Heart right ventricle (tissue), 16 donors: Measurements from ENCODE around the gene IRF2BP2. TPM values are rescaled to one million over a fixed set of nuclear protein-coding genes. Genes with fewer than 3 reads are reported as not detected.

Experiments
- ATAC-seq, 8 donors: fragments of 200-7000 bp; cut with Tn5 transposase; one replicate each; pipeline ENCODE4 v1.9.1; 2020; ENCODE audit warnings: mild to moderate bottlenecking in 8 of 8, moderate library complexity in 8 of 8, moderate number of reproducible peaks in 1 of 8
- DNase-seq, 2 donors: peaks; one replicate each; pipeline ENCODE4 v3.0.0-alpha.2; 2020
- H3K27ac ChIP-seq, 10 donors: fragments of 200-600 bp; sonication (generic) in 2 of 10; one replicate each; pipeline versions ENCODE4 v1.5.0 to v1.8.0; 2020 to 2022; ENCODE audit warnings: mild to moderate bottlenecking in 3 of 10
- H3K27me3 ChIP-seq, 7 donors: fragments of 200-600 bp; one replicate each; pipeline ENCODE4 v1.8.0; 2021 to 2022; ENCODE audit warnings: mild to moderate bottlenecking in 2 of 7
- H3K36me3 ChIP-seq, 9 donors: fragments of 200-600 bp; sonication (generic) in 1 of 9; one replicate each; pipeline versions ENCODE4 v1.5.0 to v1.8.0; 2020 to 2022; ENCODE audit warnings: mild to moderate bottlenecking in 2 of 9
- H3K4me1 ChIP-seq, 9 donors: fragments of 200-600 bp; sonication (generic) in 1 of 9; one replicate each; pipeline versions ENCODE4 v1.5.0 to v1.8.0; 2020 to 2022; ENCODE audit warnings: mild to moderate bottlenecking in 4 of 9
- H3K4me3 ChIP-seq, 10 donors: fragments of 200-600 bp; sonication (generic) in 2 of 10; one replicate each; pipeline versions ENCODE4 v1.5.0 to v1.8.0; 2020 to 2022; ENCODE audit warnings: mild to moderate bottlenecking in 7 of 10, moderate library complexity in 2 of 10
- H3K9me3 ChIP-seq, 11 donors: fragments of 200-600 bp in 10 of 11; sonication (generic) in 2 of 11; one replicate each; pipeline versions ENCODE4 v1.5.0 to v1.8.0; 2013 to 2022; ENCODE audit warnings: mild to moderate bottlenecking in 2 of 11, control low read depth in 1 of 11, moderate library complexity in 1 of 11
- WGBS, 2 donors: extraction: QIAGEN DNeasy Blood & Tissue Kit; methylation state at CpG; one replicate each; pipeline ENCODE4 v1.1.7; 2013; ENCODE audit warnings: inconsistent platforms in 1 of 2; 5-methylcytosine and 5-hydroxymethylcytosine counted together
- intact Hi-C, 10 donors: fragments of 100-400 bp; cut with DNase I; formaldehyde crosslinking; loops; one replicate each; pipeline versions ENCODE4 v1.11.1 to v1.14.2; 2022
- polyA plus RNA-seq, 2 donors: library from polyadenylated mRNA; stranded (reverse); fragments of 200-250 nt; gene quantifications; one replicate each; pipeline ENCODE4 v1.2.3, GENCODE V29; 2013
- total RNA-seq, 10 donors: library from RNA; stranded (reverse); fragmentation: NEBNext Ultra II Directional in 3 of 10; extraction: Animal tissue kit (Norgen Biotek cat#: 25700) in 3 of 10; gene quantifications; one replicate each; pipeline versions ENCODE4 v1.2.1 to v1.2.4, GENCODE V29; 2021 to 2023
- TF ChIP-seq, protein P1 (sequence below), 9 donors: fragments of 200-600 bp; sonication (generic) in 2 of 9; IDR thresholded peaks; one replicate each; pipeline versions ENCODE4 v1.5.0 to v1.8.0; 2021 to 2022; ENCODE audit warnings: antibody characterized with exemption in 9 of 9, mild to moderate bottlenecking in 5 of 9, moderate library complexity in 1 of 9
- donor health status: Arrhythmogenic right ventricular cardiomyopathy.
- donor health status: ischemic (EF 13 %, LVEDD 7.1; RV severe dilation, severe dysfunction).
- donor health status: healthy with polysubstance abuse.
- donor health status: DM: no; HTN: yes; CAD: no.
- donor health status: DM: no; HTN: no; CAD: no.
- donor health status: ischemic (EF 25% LVEDD 6.9; RV normal size, moderate dysfunction).
- donor health status: ischemic (EF 25% LVEDD 5.7; RV mildly dilated, moderate dysfunction).
- donor health status: healthy.
- donor health status: DM: yes; HTN: yes; CAD: no.
- donor health status: Ischemic cardiomyopathy.
- donor health status: ischemic (EF 35%, LVEDD 5.7; RV mildly dilated, moderate dysfunction).
- donor health status: nonischemic (EF 11% LVEDD 7.7; RV severe dilation, severe dysfunction).
- donor health status: DM: yes; HTN: yes; CAD: no.
- donor health status: PGD.
- donor health status: ischemic (EF 29% LVEDD 5.4; RV normal size, mild dysfunction).
- donor health status: nonischemic (EF 23%, LVEDD 6.1; RV moderate dilation, normal function).

Gene IRF2BP2
- total and polyA plus RNA-seq, 12 donors: 50.6 to 181 (median 101) TPM

DNA sequence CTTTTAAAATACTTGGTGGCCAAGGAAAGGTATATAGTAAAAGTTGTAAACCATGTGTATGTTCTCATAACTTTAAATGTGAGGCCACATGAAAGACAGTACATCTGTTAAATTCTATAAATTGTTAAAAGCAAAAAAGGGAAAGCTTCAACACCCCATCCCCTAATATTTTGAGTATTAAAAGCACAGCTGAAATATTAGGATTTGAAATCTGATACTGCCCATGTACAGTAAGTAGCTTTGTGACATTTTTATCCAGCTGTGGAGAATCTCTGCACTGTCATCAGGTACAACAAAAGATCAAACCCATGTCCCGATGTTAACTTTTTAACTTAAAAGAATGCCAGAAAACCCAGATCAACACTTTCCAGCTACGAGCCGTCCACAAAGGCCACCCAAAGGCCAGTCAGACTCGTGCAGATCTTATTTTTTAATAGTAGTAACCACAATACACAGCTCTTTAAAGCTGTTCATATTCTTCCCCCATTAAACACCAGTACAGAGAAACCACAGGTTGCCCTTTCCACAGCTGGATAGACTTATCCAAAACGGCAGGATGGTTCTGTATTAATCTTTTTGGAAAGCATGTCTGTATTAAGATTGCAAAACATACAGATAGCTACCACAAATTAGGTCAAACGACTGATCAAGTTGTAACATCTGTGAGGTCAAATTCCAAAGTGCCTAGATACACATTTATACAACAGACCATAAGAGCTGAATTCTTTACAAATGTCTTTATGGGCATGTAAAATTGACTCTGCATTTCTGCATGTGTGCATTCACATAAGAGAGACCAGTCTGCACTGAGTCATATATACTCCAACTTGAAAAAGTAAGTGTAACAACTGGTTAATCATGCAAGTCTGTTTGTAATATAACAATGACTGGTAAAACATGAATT is 5.2 kb downstream of the IRF2BP2 start:
- WGBS, 2 donors: 0 to 1% methylated on average over 6 of the region's 6 CpGs
- Histone ChIP-seq H3K4me3 (peak overlapping the region; percentile 78 to 96 (median 88)), H3K36me3 (peaks cover 0 to 62% (median 23%) of the 10 kb centered on the region in 9 donors), H3K27me3 (no peaks in the 10 kb centered on the region), H3K9me3 (no peaks in the 10 kb centered on the region), H3K27ac (peak overlapping the region; percentile 96 to 100 (median 100)), H3K4me1 (peaks cover 3 to 59% (median 45%) of the 10 kb centered on the region in 9 donors)
- intact Hi-C loops: loop anchor here in 8 of 10 donors (5.0 to 10.0 kb wide), 12 partner anchors 67 to 473 kb away; no protein-coding TSS in a partner anchor
- TF ChIP-seq, protein P1, sequence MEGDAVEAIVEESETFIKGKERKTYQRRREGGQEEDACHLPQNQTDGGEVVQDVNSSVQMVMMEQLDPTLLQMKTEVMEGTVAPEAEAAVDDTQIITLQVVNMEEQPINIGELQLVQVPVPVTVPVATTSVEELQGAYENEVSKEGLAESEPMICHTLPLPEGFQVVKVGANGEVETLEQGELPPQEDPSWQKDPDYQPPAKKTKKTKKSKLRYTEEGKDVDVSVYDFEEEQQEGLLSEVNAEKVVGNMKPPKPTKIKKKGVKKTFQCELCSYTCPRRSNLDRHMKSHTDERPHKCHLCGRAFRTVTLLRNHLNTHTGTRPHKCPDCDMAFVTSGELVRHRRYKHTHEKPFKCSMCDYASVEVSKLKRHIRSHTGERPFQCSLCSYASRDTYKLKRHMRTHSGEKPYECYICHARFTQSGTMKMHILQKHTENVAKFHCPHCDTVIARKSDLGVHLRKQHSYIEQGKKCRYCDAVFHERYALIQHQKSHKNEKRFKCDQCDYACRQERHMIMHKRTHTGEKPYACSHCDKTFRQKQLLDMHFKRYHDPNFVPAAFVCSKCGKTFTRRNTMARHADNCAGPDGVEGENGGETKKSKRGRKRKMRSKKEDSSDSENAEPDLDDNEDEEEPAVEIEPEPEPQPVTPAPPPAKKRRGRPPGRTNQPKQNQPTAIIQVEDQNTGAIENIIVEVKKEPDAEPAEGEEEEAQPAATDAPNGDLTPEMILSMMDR (IDR thresholded peaks at IDR 0.05): no peak
- DNase-seq: no peak
- ATAC-seq: no peak

DNA sequence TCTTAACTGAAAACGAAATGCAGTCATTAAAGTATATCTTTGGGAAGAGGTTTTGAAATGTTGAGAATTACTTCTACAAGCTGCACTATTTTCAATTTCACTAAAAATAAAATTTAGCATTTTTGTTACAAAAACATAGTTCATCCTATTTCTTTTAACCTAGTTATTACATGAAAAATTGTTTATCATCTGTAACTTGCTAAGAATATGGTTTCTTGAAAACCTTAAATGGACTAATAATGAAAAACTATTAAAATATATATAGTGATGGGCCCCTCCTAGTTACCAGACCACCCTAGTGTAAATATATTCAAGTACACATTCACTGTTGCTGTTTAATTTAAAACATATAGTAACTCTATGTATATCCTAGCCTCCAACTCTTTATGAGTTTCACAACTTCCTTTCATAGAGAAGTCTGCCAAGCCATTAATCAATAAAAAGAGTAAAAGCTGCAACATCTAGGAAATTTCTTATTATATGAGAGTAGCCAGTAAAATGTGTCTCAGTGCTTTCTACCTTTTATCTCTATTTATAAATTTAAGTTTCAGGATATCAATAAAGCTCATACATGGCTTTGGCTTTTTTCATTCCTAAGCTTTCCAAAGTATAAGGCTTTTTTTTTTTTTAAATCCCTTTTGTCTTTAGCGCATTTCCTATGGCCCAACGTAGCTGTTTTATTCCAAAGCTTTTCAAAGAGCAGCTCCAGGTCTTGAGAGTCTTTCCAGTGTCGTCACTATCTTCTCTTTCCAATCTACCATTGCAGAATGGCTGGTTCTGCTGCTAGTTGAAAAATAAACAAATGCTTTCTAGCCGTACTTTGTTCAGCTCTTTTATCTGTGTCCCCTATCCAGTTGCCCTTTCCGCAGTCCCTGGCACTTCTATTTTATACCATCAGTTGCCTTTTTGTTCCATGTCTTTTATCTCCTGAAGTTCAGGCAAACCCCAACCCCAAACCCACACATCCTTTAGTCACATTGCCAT is 6.5 kb downstream of the IRF2BP2 start:
- Histone ChIP-seq H3K4me1 (peaks cover 3 to 71% (median 53%) of the 10 kb centered on the region in 9 donors), H3K27ac (peak overlapping the region; percentile 96 to 100 (median 100)), H3K9me3 (no peaks in the 10 kb centered on the region), H3K4me3 (peak overlapping the region in 9 of 10 donors; percentile 80 to 96 (median 89)), H3K27me3 (no peaks in the 10 kb centered on the region), H3K36me3 (peaks cover 0 to 59% (median 23%) of the 10 kb centered on the region in 9 donors)
- intact Hi-C loops: loop anchor here in 6 of 10 donors (5.0 to 10.0 kb wide), 6 partner anchors 71 to 381 kb away; no protein-coding TSS in a partner anchor
- ATAC-seq: no peak
- WGBS, 2 donors: 2% methylated on average over 6 of the region's 6 CpGs
- no peak for DNase-seq
- TF ChIP-seq, protein P1 (IDR thresholded peaks at IDR 0.05): no peak

DNA sequence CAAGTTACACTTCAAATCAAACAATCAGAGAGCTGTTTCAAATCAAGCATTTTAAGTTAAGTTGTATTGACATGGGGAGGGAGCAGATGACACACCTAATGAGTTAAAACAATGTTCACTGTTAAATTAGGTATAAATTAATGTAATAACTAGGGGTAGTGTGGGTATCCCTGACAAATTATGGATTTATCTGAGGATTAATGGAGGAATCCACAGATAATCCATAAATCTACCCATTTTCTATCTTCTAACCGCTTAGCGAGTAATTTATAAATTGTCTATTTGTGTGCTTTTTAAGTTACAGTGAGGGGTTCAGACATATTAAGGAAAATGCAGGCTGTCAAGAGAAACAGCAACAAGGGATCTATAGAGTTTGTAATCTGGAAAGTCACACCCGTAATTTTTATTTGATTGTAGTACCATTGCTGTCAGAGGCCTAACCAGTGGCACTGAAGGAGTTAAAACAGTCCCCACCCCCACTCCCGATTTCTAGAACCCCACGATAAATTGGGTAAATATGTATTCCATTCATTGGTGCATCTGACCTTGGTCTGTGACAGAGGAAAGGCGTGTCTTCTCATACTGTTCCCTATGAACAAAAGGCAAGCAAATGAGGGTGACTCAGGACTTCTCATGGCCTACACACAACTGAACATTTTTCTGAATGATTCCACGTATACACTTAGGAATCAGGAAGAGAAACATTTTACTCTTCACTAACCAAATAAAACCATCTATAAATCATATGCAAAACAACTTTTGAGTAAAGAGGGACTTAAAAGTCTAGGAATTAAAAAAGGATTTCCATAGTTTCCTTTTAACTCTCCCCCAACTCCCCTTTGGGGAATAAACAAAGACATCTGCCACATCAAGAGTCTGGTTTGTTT is 7.4 kb downstream of the IRF2BP2 start:
- Histone ChIP-seq H3K36me3 (peaks cover 0 to 51% (median 19%) of the 10 kb centered on the region in 9 donors), H3K4me1 (peaks cover 3 to 77% (median 55%) of the 10 kb centered on the region in 9 donors), H3K27ac (peak overlapping the region; percentile 96 to 100 (median 100)), H3K4me3 (peak overlapping the region in 9 of 10 donors; percentile 80 to 96 (median 89)), H3K27me3 (no peaks in the 10 kb centered on the region), H3K9me3 (no peaks in the 10 kb centered on the region)
- intact Hi-C loops: loop anchor here in 6 of 10 donors (5.0 to 10.0 kb wide), 6 partner anchors 70 to 382 kb away; no protein-coding TSS in a partner anchor
- 26 to 27% methylated on average over 7 of the region's 7 CpGs for WGBS, 2 donors
- DNase-seq: peak in 1 of 2 donors; percentile 56
- TF ChIP-seq, protein P1 (IDR thresholded peaks at IDR 0.05): no peak
- ATAC-seq: peak in 5 of 8 donors; percentile 29 to 47 (median 37)
